GM23248 (cell line): Measurements from ENCODE around the gene TYW3.

Experiments used
- EZH2 ChIP-seq: fragments of 200-600 bp; sonication (generic); IDR thresholded peaks from 2 replicates; pipeline ENCODE4 v1.6.1; 2018; ENCODE audit warnings: antibody characterized with exemption, mild to moderate bottlenecking; ENCODE audit not compliant: insufficient read depth, poor library complexity, severe bottlenecking
- EZH2phosphoT487 ChIP-seq: fragments of 200-600 bp; sonication (generic); IDR thresholded peaks from 2 replicates; pipeline ENCODE4 v1.6.1; 2018; ENCODE audit warnings: antibody characterized with exemption, moderate library complexity, mild to moderate bottlenecking, low read depth; ENCODE audit not compliant: insufficient read depth

DNA sequence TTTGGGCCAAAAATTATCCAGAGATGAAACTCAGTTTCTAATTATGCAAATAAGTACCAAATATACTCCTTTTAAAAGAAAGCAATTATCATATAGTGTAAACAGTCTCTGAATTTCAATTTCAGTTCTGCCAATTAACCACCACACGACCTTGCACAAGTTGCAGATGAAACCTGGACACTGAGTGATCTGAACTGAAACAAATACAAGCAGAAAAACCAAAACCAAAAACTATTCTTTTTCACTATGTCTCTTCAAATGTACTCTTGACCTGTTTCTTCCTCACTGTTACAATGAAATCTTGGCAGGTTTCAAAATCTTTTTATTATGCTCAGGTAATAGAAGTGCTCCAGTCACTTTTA lies 79.2 kb downstream of the TYW3 start:
- no peak for TF ChIP-seq EZH2
- TF ChIP-seq EZH2phosphoT487 = no peak
